ENCODE results near the gene TFAP2B. TPM values are rescaled to one million over a fixed set of nuclear protein-coding genes. Genes with fewer than 3 reads are reported as not detected.

The TFAP2B gene
- total and polyA plus RNA-seq, 4 donors = 0.02 TPM; not detected in 3

DNA sequence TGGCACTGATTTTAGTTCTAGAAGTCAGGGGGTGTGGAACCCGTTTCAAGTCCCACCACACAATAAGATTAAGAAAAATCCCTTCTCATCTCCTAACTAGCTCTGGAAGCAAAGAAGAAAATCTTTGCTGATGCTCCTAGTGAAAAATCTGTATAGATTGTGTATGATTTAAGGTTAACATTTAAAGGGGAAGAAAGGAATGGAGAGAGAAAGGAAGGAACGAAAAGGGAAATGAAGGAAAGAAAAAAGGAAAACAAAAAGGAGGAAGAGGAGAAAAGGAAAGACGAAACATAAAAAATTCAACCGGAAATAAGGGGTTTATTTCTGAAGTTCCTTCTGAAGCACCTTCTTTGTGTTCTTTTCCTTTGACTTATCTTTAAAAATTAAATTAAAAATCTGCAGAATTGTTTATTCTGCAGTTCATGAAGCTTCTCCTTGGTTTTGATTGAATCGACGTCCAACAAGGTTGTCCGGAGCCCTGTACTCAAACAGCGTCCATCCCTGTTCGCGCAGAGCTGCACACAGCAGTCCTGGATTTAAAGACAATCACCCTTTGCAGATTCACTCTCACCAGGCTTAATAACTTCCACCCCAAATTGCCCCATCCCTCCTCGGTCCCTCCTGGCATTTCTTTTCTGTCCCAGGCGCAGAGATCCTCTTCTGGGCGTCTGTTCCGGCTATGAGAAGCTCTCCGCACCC is 1.6 kb upstream of the TFAP2B start:
- Histone ChIP-seq H3K36me3 (ENCODE audit: control insufficient read depth in 4 of 4, insufficient read depth in 4 of 4, low read length in 4 of 4) (no peaks in the 10 kb centered on the region), H3K4me3 (no peak overlapping the region), H3K4me1 (ENCODE audit: control insufficient read depth in 5 of 5, insufficient read depth in 5 of 5, low read length in 5 of 5) (peaks cover 0 to 10% (median 2%) of the 10 kb centered on the region in 5 donors), H3K9me3 (ENCODE audit: control insufficient read depth in 4 of 4, insufficient read depth in 3 of 4, low read length in 3 of 4) (no peaks in the 10 kb centered on the region), H3K27ac (ENCODE audit: low read depth in 1 of 2, low read length in 1 of 2) (no peak overlapping the region), H3K9ac (ENCODE audit: insufficient read depth in 1 of 2, low read length in 2 of 2) (no peak overlapping the region), H3K27me3 (ENCODE audit: control insufficient read depth in 3 of 3, insufficient read depth in 3 of 3, low read length in 2 of 3) (peaks cover 2 to 68% (median 59%) of the 10 kb centered on the region in 3 donors)
- WGBS, 2 donors = 10 to 16% methylated on average over 15 of the region's 15 CpGs
- no peak for ATAC-seq (ENCODE audit: insufficient read depth, low FRiP score)
- TF ChIP-seq, protein P1, sequence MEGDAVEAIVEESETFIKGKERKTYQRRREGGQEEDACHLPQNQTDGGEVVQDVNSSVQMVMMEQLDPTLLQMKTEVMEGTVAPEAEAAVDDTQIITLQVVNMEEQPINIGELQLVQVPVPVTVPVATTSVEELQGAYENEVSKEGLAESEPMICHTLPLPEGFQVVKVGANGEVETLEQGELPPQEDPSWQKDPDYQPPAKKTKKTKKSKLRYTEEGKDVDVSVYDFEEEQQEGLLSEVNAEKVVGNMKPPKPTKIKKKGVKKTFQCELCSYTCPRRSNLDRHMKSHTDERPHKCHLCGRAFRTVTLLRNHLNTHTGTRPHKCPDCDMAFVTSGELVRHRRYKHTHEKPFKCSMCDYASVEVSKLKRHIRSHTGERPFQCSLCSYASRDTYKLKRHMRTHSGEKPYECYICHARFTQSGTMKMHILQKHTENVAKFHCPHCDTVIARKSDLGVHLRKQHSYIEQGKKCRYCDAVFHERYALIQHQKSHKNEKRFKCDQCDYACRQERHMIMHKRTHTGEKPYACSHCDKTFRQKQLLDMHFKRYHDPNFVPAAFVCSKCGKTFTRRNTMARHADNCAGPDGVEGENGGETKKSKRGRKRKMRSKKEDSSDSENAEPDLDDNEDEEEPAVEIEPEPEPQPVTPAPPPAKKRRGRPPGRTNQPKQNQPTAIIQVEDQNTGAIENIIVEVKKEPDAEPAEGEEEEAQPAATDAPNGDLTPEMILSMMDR (IDR thresholded peaks at IDR 0.05; ENCODE audit: control extremely low read depth, extremely low read depth) = no peak
- peak in 1 of 3 donors; percentile 16 for DNase-seq

DNA sequence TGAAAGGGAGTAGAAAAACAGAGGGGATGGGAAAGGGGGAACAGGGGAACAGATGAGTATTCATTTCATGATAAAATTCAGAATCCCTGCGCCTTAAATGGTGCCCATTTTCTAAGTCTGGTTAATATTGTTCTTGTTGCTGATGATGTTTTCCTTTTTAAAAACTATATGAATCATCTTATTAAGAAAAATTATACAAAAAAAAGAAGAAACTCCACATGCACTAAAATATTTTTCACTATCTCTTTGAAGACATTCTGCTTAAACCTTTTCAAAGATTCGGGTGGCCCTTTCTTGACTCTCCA is 1.1 kb upstream of the TFAP2B start:
- Histone ChIP-seq H3K36me3 (ENCODE audit: control insufficient read depth in 4 of 4, insufficient read depth in 4 of 4, low read length in 4 of 4) (no peaks in the 10 kb centered on the region), H3K4me1 (ENCODE audit: control insufficient read depth in 5 of 5, insufficient read depth in 5 of 5, low read length in 5 of 5) (peaks cover 0 to 10% (median 2%) of the 10 kb centered on the region in 5 donors), H3K9me3 (ENCODE audit: control insufficient read depth in 4 of 4, insufficient read depth in 3 of 4, low read length in 3 of 4) (no peaks in the 10 kb centered on the region), H3K9ac (ENCODE audit: insufficient read depth in 1 of 2, low read length in 2 of 2) (no peak overlapping the region), H3K4me3 (no peak overlapping the region), H3K27ac (ENCODE audit: low read depth in 1 of 2, low read length in 1 of 2) (no peak overlapping the region), H3K27me3 (ENCODE audit: control insufficient read depth in 3 of 3, insufficient read depth in 3 of 3, low read length in 2 of 3) (peaks cover 3 to 73% (median 64%) of the 10 kb centered on the region in 3 donors)
- no peak for DNase-seq
- WGBS, 2 donors = 26 to 31% methylated on average over 2 of the region's 2 CpGs
- ATAC-seq (ENCODE audit: insufficient read depth, low FRiP score) = no peak
- TF ChIP-seq, protein P1 (IDR thresholded peaks at IDR 0.05; ENCODE audit: control extremely low read depth, extremely low read depth) = no peak

DNA sequence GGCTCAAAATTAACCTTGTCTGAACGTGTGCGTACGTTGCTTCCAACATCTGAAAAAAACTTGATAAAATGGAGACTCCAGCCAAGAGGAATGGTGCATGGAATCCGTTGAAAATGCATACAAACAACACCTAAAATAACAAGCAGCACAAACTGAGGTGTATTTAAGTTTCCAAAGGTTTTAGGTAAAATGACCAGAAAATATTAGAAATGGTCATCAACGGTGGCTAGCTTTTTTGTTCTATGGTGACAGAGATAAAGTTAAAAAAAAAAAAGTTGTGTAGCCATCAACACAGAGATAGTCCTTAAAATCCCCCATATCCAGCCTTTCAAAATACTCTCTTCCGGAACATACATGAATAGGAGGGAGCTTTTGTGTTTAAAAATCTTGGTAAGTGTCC is 651 bp upstream of the TFAP2B start:
- Histone ChIP-seq H3K4me1 (ENCODE audit: control insufficient read depth in 5 of 5, insufficient read depth in 5 of 5, low read length in 5 of 5) (peaks cover 0 to 10% (median 2%) of the 10 kb centered on the region in 5 donors), H3K27ac (ENCODE audit: low read depth in 1 of 2, low read length in 1 of 2) (no peak overlapping the region), H3K9me3 (ENCODE audit: control insufficient read depth in 4 of 4, insufficient read depth in 3 of 4, low read length in 3 of 4) (no peaks in the 10 kb centered on the region), H3K27me3 (ENCODE audit: control insufficient read depth in 3 of 3, insufficient read depth in 3 of 3, low read length in 2 of 3) (peaks cover 3 to 78% (median 68%) of the 10 kb centered on the region in 3 donors), H3K9ac (ENCODE audit: insufficient read depth in 1 of 2, low read length in 2 of 2) (no peak overlapping the region), H3K4me3 (no peak overlapping the region), H3K36me3 (ENCODE audit: control insufficient read depth in 4 of 4, insufficient read depth in 4 of 4, low read length in 4 of 4) (no peaks in the 10 kb centered on the region)
- TF ChIP-seq, protein P1 (IDR thresholded peaks at IDR 0.05; ENCODE audit: control extremely low read depth, extremely low read depth) = no peak
- no peak for ATAC-seq (ENCODE audit: insufficient read depth, low FRiP score)
- WGBS, 2 donors = 14 to 15% methylated on average over 6 of the region's 6 CpGs
- peak in 1 of 3 donors; percentile 21 for DNase-seq
